Measurements from ENCODE around the gene F8A1. TPM values are rescaled to one million over a fixed set of nuclear protein-coding genes. Genes with fewer than 3 reads are reported as not detected.
"Not testable (repeated sequence)": the region's sequence is repeated elsewhere in the genome, so short reads cannot be mapped to it uniquely, and the experiment has no call there.

F8A1 gene
- total and polyA plus RNA-seq, 2 donors: 3.9 to 32.2 TPM

GRCh38 chrX:154918060-154918483 is 31.9 kb downstream of the F8A1 start:
- H3K4me3 ChIP-seq (ENCODE audit: low read length in 2 of 2): peak overlapping the region; percentile 4 to 31
- 16% methylated on average over 5 of the region's 5 CpGs for WGBS
- no peak overlapping the region for H3K27ac ChIP-seq (ENCODE audit: low read depth in 1 of 2, low read length in 1 of 2)
- no peaks in the 10 kb centered on the region for H3K27me3 ChIP-seq (ENCODE audit: control insufficient read depth in 2 of 2, insufficient read depth in 1 of 2, low read length in 1 of 2)
- no peaks in the 10 kb centered on the region for H3K4me1 ChIP-seq (ENCODE audit: control insufficient read depth in 2 of 2, insufficient read depth in 2 of 2, low read length in 2 of 2)
- H3K9me3 ChIP-seq (ENCODE audit: control insufficient read depth in 2 of 2, insufficient read depth in 1 of 2, low read length in 1 of 2): peaks cover 0 to 7% of the 10 kb centered on the region in 2 donors
- no peaks in the 10 kb centered on the region for H3K36me3 ChIP-seq (ENCODE audit: control insufficient read depth in 2 of 2, insufficient read depth in 2 of 2, low read length in 1 of 2)
- peak; percentile 3 to 63 (median 23) for DNase-seq (ENCODE audit: low read depth in 6 of 9, low spot score in 9 of 9)

DNA sequence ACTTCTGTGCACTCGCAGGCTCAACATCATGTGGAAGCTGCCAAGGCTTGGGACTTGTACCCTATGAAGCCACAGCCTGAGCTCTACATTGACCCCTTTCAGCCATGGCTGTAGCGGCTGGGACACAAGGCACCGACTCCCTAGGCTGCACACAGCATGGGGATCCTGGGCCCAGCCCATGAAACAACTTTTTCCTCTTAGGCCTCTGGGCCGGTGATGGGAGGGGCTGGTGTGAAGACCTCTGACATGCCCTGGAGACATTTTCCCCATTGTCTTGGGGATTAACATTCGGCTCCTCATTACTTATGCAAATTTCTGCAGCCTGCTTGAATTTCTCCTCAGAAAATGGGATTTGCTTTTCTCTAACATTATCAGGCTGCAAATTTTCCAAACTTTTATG is 38.6 kb downstream of the F8A1 start:
- not testable (repeated sequence) for H3K27me3 ChIP-seq (ENCODE audit: control insufficient read depth in 2 of 2, insufficient read depth in 1 of 2, low read length in 1 of 2); DNase-seq (ENCODE audit: low read depth in 6 of 9, low spot score in 9 of 9); H3K9me3 ChIP-seq (ENCODE audit: control insufficient read depth in 2 of 2, insufficient read depth in 1 of 2, low read length in 1 of 2); H3K4me3 ChIP-seq (ENCODE audit: low read length in 2 of 2); H3K36me3 ChIP-seq (ENCODE audit: control insufficient read depth in 2 of 2, insufficient read depth in 2 of 2, low read length in 1 of 2); H3K4me1 ChIP-seq (ENCODE audit: control insufficient read depth in 2 of 2, insufficient read depth in 2 of 2, low read length in 2 of 2); H3K27ac ChIP-seq (ENCODE audit: low read depth in 1 of 2, low read length in 1 of 2)
- WGBS: 99% methylated on average over 5 of the region's 5 CpGs

Other genes with a start within 250 kb of the F8A1 start
- not detected for gene CTAG2, start 232.8 kb upstream of the F8A1 start, total RNA-seq
- gene CTAG2, start 232.8 kb upstream of the F8A1 start, polyA plus RNA-seq: 0.05 TPM
- 7.6 TPM for gene GAB3, start 135.3 kb upstream of the F8A1 start, total RNA-seq
- gene GAB3, start 135.3 kb upstream of the F8A1 start, polyA plus RNA-seq: 5.0 TPM
- 43.8 TPM for gene DKC1, start 123.5 kb upstream of the F8A1 start, total RNA-seq
- gene DKC1, start 123.5 kb upstream of the F8A1 start, polyA plus RNA-seq: 34.0 TPM
- 81.4 TPM for gene MPP1, start 80.9 kb upstream of the F8A1 start, total RNA-seq
- 70.0 TPM for gene MPP1, start 80.9 kb upstream of the F8A1 start, polyA plus RNA-seq
- gene SMIM9, start 51.7 kb upstream of the F8A1 start, total RNA-seq: not detected
- 0.07 TPM for gene SMIM9, start 51.7 kb upstream of the F8A1 start, polyA plus RNA-seq
- gene F8, start 136.4 kb downstream of the F8A1 start, total RNA-seq: 2.9 TPM
- 10.7 TPM for gene F8, start 136.4 kb downstream of the F8A1 start, polyA plus RNA-seq
- 122 TPM for gene FUNDC2, start 140.5 kb downstream of the F8A1 start, total RNA-seq
- gene FUNDC2, start 140.5 kb downstream of the F8A1 start, polyA plus RNA-seq: 107 TPM
- gene CMC4, start 184.8 kb downstream of the F8A1 start, total RNA-seq: 9.0 TPM
- gene CMC4, start 184.8 kb downstream of the F8A1 start, polyA plus RNA-seq: 26.3 TPM
- gene MTCP1, start 184.8 kb downstream of the F8A1 start, total RNA-seq: 12.6 TPM
- gene MTCP1, start 184.8 kb downstream of the F8A1 start, polyA plus RNA-seq: 50.8 TPM
- 11.8 TPM for gene BRCC3, start 185.2 kb downstream of the F8A1 start, total RNA-seq
- gene BRCC3, start 185.2 kb downstream of the F8A1 start, polyA plus RNA-seq: 13.5 TPM

Data from thymus (tissue), 11 donors.